NB4 (cell line): ENCODE results near the gene NR3C1.

Source experiments
- DNase-seq: peaks from one replicate; pipeline ENCODE4 v3.0.0; 2010; ENCODE audit warnings: low read depth
- H3K4me3 ChIP-seq: one replicate; pipeline ENCODE4 v1.5.1; 2011; ENCODE audit warnings: mild to moderate bottlenecking, low read depth, low read length, moderate library complexity
- CTCF ChIP-seq: IDR thresholded peaks from one replicate; pipeline ENCODE4 v1.5.1; 2012; ENCODE audit warnings: low read depth, low read length
- MAX ChIP-seq: IDR thresholded peaks from 2 replicates; pipeline ENCODE4 v1.6.1; 2011; ENCODE audit warnings: low read depth, low read length
- MYC ChIP-seq: IDR thresholded peaks from 2 replicates; pipeline ENCODE4 v1.6.1; 2011; ENCODE audit warnings: low read depth, low read length
- POLR2A ChIP-seq: IDR thresholded peaks from 2 replicates; pipeline ENCODE4 v1.6.1; 2011; ENCODE audit warnings: mild to moderate bottlenecking; ENCODE audit not compliant: insufficient read length; ENCODE audit errors: extremely low read depth

Gene NR3C1

GRCh38 chr5:143428155-143428554 is 24.7 kb upstream of the NR3C1 start:
- no peak for TF ChIP-seq CTCF
- TF ChIP-seq POLR2A = no peak
- no peak for TF ChIP-seq MAX
- no peak for TF ChIP-seq MYC
- H3K4me3 ChIP-seq = no peak overlapping the region
- DNase-seq = peak; percentile 41

- DNase-seq = no peak
- TF ChIP-seq MYC (no peak), POLR2A (no peak), CTCF (no peak), MAX (no peak)
- no peak overlapping the region for H3K4me3 ChIP-seq
These were observed 23.7 kb upstream of the NR3C1 start for GRCh38 chr5:143427122-143427735.

GRCh38 chr5:143426437-143426991 is 23.0 kb upstream of the NR3C1 start:
- no peak overlapping the region for H3K4me3 ChIP-seq
- no peak for DNase-seq
- TF ChIP-seq MYC = no peak
- no peak for TF ChIP-seq POLR2A
- TF ChIP-seq MAX = no peak
- no peak for TF ChIP-seq CTCF

GRCh38 chr5:143425835-143426234 is 22.3 kb upstream of the NR3C1 start:
- H3K4me3 ChIP-seq = no peak overlapping the region
- DNase-seq = no peak
- TF ChIP-seq MYC (no peak), CTCF (no peak), MAX (no peak), POLR2A (no peak)

- TF ChIP-seq CTCF (no peak), MYC (no peak), POLR2A (no peak), MAX (no peak)
These were observed 14.8 kb upstream of the NR3C1 start for GRCh38 chr5:143418140-143418866.

More at GRCh38 chr5:143418140-143418866, 14.8 kb upstream of the NR3C1 start:
- H3K4me3 ChIP-seq = no peak overlapping the region
- DNase-seq = no peak
